Measurements from ENCODE around the gene NLRX1.

Gene NLRX1

GRCh38 chr11:119175493-119176077 lies 7.1 kb downstream of the NLRX1 start:
- no peak overlapping the region for H3K27ac ChIP-seq (ENCODE audit: low read depth, low read length)
- H2AFZ ChIP-seq (ENCODE audit: low read depth, low read length, severe bottlenecking), result no peak overlapping the region

DNA sequence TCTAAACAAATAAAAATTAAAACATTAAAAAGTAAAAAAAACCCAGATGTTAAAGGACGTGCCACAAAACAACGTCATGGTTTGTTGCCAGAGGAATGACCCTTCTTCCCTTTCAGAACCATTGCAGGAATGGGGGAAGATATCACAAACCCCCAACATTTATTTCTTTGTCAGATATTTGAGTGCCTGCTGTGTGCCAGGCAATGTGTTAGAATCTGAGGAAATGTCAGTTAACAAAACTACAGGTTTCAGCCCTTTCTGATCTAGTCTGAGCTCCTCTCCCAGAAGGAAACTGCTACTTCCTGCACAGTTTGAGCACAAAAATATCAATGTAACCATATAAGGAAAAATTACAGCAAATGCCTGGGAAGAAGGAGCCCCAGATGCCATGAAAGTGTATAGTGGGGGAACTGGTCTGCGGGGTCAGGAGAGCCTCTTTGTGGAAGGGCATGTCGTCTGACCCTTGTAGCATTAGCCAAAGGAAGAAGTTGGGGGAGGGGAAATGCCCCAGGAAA lies 9.7 kb downstream of the NLRX1 start:
- H3K27ac ChIP-seq (ENCODE audit: low read depth, low read length), result no peak overlapping the region
- H3K4me2 ChIP-seq (ENCODE audit: low read depth, low read length, poor library complexity, severe bottlenecking), result no peak overlapping the region
- H4K20me1 ChIP-seq (ENCODE audit: low read depth, low read length), result no peaks in the 10 kb centered on the region
- H3K79me2 ChIP-seq (ENCODE audit: insufficient read depth, low read length), result no peaks in the 10 kb centered on the region
- no peaks in the 10 kb centered on the region for H3K36me3 ChIP-seq (ENCODE audit: low read length)
- no peak for TF ChIP-seq EZH2phosphoT487 (conservative IDR thresholded peaks at IDR 0.05; ENCODE audit: low read length)
- TF ChIP-seq, protein P1, sequence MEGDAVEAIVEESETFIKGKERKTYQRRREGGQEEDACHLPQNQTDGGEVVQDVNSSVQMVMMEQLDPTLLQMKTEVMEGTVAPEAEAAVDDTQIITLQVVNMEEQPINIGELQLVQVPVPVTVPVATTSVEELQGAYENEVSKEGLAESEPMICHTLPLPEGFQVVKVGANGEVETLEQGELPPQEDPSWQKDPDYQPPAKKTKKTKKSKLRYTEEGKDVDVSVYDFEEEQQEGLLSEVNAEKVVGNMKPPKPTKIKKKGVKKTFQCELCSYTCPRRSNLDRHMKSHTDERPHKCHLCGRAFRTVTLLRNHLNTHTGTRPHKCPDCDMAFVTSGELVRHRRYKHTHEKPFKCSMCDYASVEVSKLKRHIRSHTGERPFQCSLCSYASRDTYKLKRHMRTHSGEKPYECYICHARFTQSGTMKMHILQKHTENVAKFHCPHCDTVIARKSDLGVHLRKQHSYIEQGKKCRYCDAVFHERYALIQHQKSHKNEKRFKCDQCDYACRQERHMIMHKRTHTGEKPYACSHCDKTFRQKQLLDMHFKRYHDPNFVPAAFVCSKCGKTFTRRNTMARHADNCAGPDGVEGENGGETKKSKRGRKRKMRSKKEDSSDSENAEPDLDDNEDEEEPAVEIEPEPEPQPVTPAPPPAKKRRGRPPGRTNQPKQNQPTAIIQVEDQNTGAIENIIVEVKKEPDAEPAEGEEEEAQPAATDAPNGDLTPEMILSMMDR (IDR thresholded peaks at IDR 0.05; ENCODE audit: insufficient read depth, low read length, poor library complexity, severe bottlenecking), result no peak
- no peaks in the 10 kb centered on the region for H3F3A ChIP-seq (ENCODE audit: insufficient read depth)
- H3K27me3 ChIP-seq (ENCODE audit: low read length), result no peaks in the 10 kb centered on the region
- H2AFZ ChIP-seq (ENCODE audit: low read depth, low read length, severe bottlenecking), result no peak overlapping the region
- no peak overlapping the region for H3K9ac ChIP-seq (ENCODE audit: low read length)
- no peaks in the 10 kb centered on the region for H3K9me2 ChIP-seq (replicated peaks; ENCODE audit: insufficient read depth, low read length)
- H3K9me3 ChIP-seq (ENCODE audit: insufficient read depth, low read length), result no peaks in the 10 kb centered on the region
- H3K4me3 ChIP-seq (ENCODE audit: insufficient read depth, low read length, poor library complexity, severe bottlenecking), result no peak overlapping the region

More at GRCh38 chr11:119175493-119176077, 7.1 kb downstream of the NLRX1 start:
- Histone ChIP-seq H3K9ac (ENCODE audit: low read length) (no peak overlapping the region), H3K9me3 (ENCODE audit: insufficient read depth, low read length) (no peaks in the 10 kb centered on the region), H3K4me3 (ENCODE audit: insufficient read depth, low read length, poor library complexity, severe bottlenecking) (no peak overlapping the region), H3K27me3 (ENCODE audit: low read length) (no peaks in the 10 kb centered on the region), H3F3A (ENCODE audit: insufficient read depth) (no peaks in the 10 kb centered on the region), H4K20me1 (ENCODE audit: low read depth, low read length) (no peaks in the 10 kb centered on the region), H3K4me2 (ENCODE audit: low read depth, low read length, poor library complexity, severe bottlenecking) (no peak overlapping the region), H3K79me2 (ENCODE audit: insufficient read depth, low read length) (no peaks in the 10 kb centered on the region), H3K9me2 (replicated peaks; ENCODE audit: insufficient read depth, low read length) (no peaks in the 10 kb centered on the region), H3K36me3 (ENCODE audit: low read length) (no peaks in the 10 kb centered on the region)
- no peak for TF ChIP-seq EZH2phosphoT487 (conservative IDR thresholded peaks at IDR 0.05; ENCODE audit: low read length)
- TF ChIP-seq, protein P1 (IDR thresholded peaks at IDR 0.05; ENCODE audit: insufficient read depth, low read length, poor library complexity, severe bottlenecking), result no peak

DNA sequence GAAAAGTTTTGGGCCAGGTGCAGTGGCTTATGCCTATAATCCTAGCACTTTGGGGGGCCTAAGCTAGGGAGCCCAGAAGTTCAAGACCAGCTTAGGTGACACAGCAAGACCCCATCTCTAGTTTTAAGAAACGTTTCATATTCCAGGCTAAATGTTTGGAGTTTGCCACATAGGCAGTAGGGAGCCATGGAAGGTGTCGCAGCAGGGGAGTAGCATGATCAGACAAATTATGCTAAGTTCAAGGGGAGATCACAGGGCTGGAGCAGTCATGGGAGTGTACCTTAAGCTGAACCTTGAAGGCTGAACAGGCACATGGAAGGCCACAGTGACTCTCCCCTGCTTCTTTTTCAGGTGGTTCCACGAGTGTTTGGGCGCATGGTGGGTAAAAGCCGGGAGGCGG lies 10.8 kb downstream of the NLRX1 start:
- Histone ChIP-seq H3K4me2 (ENCODE audit: low read depth, low read length, poor library complexity, severe bottlenecking) (no peak overlapping the region), H2AFZ (ENCODE audit: low read depth, low read length, severe bottlenecking) (no peak overlapping the region), H3K27ac (ENCODE audit: low read depth, low read length) (no peak overlapping the region), H3K9me2 (replicated peaks; ENCODE audit: insufficient read depth, low read length) (no peaks in the 10 kb centered on the region), H3K4me3 (ENCODE audit: insufficient read depth, low read length, poor library complexity, severe bottlenecking) (no peak overlapping the region), H3K79me2 (ENCODE audit: insufficient read depth, low read length) (no peaks in the 10 kb centered on the region), H3K36me3 (ENCODE audit: low read length) (no peaks in the 10 kb centered on the region), H3K9ac (ENCODE audit: low read length) (no peak overlapping the region), H3F3A (ENCODE audit: insufficient read depth) (no peaks in the 10 kb centered on the region), H4K20me1 (ENCODE audit: low read depth, low read length) (no peaks in the 10 kb centered on the region), H3K27me3 (ENCODE audit: low read length) (no peaks in the 10 kb centered on the region), H3K9me3 (ENCODE audit: insufficient read depth, low read length) (no peaks in the 10 kb centered on the region)
- TF ChIP-seq EZH2phosphoT487 (conservative IDR thresholded peaks at IDR 0.05; ENCODE audit: low read length), result no peak
- TF ChIP-seq, protein P1 (IDR thresholded peaks at IDR 0.05; ENCODE audit: insufficient read depth, low read length, poor library complexity, severe bottlenecking), result no peak

Measured in SU-DHL-6 (cell line).